HG03565 (cell line): Measurements from ENCODE around the gene NAV2.
A peak's percentile ranks its signal among the peaks of the same experiment; 100 is the strongest.

Experiments used
- ATAC-seq: cut with Tn5 transposase; IDR thresholded peaks from one replicate; pipeline ENCODE4 v1.9.1; 2021; ENCODE audit warnings: mild to moderate bottlenecking, moderate library complexity; ENCODE audit not compliant: unreplicated experiment

NAV2 gene

DNA sequence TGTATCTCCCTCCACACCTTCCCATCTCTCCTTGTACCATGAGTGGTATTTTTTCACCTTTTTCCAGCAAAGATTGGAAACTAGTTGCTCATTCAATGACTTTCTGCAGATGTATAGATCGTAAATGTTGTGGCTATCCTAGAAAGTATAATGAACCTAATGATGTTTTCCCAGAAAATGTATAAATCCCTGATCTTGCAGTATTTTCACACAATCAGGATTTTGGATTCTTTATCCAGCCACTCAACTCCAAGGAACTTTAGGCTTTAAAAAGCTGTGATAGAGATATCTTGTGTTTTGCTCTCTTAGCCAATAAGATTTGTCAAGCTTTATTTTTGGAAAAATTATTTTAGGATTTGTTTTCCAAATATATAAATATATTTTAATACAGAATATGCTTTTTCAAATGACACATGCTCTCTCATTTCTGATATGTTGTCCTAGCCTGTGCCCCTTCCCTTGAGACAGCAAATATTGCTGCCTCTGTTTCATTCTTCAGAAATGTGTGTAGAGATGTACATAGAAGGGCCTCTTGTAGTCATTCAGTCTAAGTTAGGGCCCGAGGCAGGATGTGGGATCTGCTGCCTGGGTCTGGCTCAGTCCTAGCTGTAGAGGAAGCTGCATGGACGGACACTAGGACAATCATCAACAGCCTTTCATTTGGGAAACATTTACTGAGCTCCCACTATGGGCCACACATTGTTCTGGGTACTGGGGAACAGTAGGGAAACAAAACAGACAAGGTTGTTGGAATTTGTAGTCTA, 62.4 kb downstream of the NAV2 start:
- ATAC-seq: no peak

DNA sequence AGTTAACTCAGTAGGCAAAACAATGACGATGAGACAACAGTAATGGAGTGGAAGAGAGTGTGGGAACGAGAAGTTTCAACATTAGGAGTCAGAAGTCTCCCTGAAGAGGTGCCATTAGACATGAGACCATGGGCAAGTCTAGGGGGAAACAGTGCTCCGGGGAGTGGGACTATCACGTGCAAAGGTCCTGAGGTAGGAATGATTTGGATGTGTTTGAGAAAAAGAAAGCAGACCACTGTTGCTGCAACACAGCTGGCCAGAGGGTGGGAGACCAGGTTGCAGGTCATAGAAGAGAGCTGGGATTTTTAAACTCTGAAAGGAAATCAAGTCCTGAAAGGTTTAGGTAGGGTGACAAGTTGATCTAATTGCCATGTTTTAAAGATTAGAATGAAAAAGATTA, 63.0 kb downstream of the NAV2 start:
- no peak for ATAC-seq

DNA sequence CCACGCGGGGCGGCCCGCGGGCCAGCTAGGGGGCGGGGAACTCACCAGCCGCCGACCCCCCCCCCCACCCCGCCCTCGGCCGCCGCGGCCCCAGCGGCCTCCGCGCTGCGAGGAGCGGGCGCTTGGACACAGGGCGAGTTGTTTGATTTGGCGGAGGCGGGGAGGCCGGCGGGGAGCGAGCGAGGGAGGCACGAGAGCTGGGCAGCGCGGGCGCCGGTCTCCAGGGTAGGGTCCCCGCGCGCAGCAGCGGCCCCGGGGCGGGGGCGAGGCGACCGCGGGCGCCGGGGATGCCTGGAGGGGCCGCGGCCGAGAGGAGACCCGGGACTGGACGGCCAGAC, 64.4 kb downstream of the NAV2 start:
- no peak for ATAC-seq

DNA sequence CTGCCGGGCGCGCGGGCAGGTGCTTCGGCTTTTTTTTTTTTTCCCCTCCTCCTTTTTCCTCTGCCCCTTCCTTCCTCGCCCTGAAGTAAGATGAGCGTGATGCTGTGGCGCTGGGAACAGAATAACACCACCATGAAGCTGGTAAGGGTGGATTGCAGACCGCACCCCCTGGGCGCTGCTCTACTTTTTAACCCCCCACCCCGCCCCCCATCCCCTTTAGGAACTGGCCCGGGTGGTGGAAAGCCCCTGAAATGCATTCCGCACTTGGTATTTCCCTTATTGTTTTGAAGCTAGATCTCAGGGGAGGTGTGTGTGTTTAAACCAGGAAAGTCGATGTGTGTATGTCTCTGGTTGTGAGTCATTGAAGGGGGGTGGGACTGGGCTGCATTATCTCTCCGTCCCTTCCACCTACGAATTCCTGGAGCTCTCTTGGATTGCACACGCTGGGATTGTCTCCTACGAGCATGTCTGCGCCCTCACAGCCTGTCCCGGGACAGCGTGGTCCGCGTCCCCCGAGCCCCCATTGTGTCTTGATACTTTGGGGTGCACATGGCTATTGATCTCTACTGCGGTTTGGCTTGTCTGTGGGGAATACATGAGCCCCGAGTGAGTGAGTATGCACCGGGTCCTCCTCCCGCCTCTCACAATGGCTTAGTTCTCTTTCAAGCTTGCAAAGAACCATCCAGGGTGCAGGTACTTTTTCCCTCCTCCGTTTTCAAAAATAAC, 64.9 kb downstream of the NAV2 start:
- ATAC-seq: peak; percentile 57

DNA sequence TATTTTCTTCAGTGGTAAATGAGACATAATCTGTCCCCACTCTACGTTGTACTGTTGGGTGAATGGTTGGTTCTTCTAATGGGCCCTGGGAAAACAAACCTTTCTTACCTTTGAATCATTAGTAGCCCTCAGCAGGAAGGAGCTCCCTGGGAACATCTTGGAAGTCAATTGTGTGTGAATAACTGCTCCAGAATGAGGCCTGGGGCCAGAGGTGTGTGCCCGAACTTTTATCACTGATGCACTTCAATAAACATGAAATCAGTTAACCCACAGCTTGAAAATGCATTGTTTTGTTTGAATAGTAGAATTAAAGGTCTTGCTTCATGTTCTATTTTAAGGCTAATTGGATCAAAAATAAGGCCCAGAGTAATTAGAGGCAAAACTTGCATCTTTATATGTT, 67.1 kb downstream of the NAV2 start:
- no peak for ATAC-seq

DNA sequence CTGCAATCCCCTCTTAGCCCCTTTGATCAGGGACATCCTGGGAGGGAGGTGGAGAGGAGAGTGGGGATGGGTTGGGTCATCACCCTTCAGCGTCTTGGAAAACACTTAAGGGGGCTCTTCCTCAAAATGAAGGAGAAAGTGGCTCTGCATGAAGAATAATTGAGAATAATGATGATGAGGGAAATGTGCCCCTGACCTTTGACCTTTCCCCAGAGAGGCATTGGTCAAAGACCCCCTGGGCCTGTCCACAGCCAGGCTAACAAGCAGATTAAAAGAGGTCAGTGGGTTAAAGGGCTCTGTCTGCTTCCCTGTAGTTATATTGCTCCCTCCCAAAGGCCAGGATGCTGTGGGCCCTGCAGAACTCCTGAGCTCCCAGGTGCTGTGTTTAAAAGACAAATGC, 68.7 kb downstream of the NAV2 start:
- ATAC-seq: no peak

DNA sequence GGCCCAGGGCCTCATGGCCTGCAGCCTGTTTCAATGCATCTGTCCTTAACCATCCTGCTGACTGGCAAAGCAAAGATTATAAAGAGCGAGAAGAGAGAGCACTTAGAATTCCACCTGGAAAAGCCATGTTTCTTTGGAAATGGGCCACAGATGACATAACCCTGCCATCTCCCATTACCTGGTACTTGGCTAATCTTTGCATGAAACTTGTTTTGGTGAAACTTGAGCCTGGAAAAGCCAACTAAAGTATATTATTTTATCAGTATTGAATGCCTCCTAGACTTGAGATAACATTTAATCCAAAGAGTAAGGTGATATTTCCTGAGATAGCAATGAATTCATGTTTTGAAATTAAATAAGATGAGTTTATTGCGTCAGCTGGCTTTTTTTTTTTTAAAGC, 72.6 kb downstream of the NAV2 start:
- no peak for ATAC-seq

DNA sequence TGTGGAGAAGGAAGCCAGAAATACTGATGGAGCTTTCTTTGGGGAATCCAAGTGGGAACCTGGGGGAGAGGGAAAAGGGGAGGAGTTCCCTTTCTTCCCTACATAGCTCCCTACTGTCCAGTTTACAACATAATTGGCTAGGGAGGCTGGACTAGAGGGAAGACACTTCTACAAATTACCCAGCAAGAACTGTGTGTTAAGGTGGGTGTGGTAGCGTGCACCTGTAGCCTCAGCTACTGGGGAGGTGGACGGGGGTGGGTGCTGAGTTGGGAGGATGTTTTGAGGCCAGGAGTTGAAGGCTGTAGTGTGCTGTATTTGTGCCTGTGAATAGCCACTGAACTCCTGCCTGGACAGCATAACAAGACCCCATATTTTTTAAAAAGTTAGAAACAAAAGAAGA, 74.0 kb downstream of the NAV2 start:
- ATAC-seq: no peak

DNA sequence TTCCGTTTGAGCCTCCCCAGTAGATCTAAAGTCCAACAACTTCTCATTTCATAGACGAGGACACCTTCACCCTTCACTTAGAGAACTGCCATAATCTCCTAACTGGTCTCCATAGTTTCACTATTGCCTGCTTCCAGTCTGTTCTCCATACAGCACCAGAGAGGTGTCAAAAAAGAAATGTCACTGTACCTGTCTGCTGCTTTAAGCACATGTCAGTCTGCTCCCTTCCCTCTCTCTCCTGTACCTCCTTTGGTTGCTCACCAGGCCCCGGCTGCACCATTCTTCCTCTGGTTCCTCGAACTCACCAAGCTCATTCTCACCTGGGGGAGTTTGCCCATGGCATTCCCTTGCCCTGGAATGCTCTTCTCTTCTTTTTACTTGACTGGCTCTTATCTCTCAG, 75.8 kb downstream of the NAV2 start:
- ATAC-seq: no peak

DNA sequence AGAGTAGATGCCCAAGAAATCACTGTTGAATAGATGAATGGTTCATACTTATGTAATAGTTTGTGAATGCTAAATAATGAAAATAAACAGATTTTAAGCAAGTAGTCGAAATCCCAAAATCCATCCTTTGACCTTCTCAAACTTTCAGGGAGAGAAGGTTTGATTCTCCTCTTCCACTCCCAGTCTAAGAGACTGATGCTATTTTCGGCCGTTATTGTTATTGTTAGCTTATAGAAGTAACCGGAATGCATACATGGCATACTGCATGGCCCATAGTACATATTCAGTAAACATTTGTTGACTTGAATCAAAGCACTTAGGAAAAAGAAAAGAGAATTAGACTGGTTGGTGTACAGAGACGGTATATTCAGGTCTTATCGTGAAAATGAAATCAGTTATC, 76.6 kb downstream of the NAV2 start:
- ATAC-seq: no peak

DNA sequence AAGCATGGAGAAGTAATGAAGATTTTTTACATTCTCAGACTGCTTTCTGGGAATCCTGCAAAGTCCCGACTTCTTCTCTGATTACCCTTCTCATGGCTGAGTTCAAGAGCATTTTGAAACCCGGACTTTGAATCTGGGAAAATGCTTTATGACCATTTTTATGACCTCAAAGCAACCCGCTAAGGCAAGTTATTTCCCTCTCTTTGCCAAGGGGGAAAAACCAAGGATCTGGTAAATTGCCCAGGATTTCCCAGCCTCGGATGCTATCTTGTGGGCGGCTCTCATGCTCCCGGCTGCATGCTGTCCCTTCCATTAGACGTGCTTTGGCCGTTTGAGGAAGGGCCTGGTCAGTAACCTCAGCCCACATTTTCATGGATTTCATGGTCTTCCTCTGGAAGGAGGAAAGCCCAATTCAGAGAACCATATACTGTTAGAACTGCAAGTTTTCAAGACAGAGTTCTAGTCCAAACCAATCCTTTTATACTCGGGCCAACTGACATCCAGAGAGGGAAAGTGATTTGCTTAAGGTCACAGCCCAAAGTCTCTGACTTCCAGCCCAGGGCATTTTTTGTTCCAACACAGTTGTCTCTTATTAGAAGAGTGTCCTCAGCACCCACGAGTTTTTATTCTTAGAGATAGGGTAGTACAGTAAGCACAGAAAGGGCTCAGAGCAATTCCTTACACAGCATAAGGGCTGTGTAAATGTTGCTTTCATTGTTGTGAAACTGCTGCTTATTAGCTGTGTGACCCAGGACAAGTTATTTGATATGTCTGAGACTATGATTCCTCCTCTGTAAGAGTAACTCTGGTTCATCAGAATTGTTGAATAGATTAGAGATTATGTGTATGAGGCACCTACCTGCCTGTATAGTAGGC, 77.4 kb downstream of the NAV2 start:
- ATAC-seq: no peak

DNA sequence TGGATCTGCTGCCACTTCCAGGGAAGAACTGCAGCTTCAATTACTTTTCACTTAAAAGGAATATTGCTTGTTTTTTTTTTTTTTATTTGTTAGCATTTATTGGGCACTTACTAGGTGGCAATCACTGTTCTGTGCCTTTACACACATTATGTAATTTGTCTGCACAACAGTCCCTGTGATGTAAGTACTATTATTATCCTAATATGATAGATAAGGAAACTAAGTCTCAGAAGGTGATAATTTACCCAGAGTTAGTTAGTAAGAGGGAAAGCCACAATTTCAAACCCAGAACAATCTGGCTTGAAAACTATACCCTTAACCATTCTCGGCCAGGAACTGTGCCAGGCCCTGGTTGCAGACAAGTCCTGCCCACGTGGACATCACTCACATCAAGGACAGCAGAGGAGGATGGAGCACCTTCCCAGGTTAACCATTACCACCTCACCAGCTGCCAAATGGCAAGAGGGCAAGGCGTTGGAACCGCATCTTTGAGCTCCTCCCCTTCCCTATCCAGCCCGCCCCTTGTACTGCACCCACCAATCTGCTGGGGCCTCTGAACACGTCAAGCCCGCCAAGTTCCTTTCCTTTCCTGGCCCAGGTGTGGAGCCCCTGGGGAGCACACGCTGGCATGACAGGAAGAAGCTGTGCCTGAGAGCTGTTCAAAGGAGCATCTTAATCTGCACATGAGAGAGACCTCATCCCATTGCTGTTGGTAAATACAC, 78.4 kb downstream of the NAV2 start:
- ATAC-seq: no peak

DNA sequence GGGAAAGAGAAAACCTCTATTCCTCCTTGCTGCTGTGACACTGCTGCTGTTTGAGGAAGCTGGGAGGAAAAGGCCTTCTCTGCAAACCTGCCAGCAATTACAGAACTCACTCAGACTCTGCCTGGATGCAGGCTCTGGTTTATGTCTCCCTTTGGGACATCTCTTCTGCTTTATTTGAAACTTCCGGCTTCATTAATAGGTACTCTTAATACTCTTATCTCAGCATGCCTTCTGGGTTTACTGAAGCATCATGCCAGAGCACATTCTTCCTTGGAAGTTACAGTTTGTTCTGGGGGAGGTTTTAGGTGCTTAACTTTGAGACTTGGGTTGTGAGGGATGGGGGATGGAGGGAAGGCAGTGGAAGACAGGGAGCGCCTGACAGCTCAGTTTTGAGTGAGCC, 79.9 kb downstream of the NAV2 start:
- ATAC-seq: no peak

DNA sequence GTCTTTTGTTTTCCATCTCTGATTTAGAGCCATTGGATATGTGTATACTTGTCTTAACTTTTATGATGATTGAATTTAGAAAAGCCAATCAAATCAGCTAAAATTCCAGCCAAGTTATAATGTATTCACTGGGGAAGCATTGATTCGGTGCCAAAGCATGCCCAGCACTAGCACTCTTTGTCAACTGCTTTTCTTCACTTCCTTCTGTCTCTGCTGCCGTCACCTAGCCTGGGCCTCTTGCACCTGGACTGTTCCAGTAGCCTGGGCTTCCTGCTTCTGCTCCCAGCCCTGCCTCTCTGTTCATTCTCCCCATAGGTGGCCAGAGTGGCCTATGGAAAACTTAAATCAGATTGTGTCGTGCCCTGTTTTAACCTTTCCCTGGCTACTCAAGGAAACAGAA, 80.7 kb downstream of the NAV2 start:
- no peak for ATAC-seq

DNA sequence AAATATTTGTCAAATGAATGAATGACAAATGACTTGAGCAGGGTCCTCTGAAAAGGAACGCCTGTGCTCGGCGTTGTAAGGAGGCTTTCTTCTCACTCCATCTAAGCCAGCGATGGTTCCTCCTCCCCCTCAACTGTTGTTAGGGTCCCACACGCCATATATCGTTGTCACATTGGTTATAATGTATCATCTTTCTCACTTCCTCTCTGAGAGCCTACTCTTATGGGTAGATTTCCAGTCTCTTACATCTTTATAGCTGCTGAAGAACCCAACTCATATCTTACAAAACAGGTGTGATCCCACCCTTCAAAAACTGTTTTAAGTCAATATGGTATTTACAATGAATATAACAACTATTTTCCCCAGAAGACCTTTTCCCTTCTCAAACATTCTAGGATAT, 81.5 kb downstream of the NAV2 start:
- no peak for ATAC-seq

DNA sequence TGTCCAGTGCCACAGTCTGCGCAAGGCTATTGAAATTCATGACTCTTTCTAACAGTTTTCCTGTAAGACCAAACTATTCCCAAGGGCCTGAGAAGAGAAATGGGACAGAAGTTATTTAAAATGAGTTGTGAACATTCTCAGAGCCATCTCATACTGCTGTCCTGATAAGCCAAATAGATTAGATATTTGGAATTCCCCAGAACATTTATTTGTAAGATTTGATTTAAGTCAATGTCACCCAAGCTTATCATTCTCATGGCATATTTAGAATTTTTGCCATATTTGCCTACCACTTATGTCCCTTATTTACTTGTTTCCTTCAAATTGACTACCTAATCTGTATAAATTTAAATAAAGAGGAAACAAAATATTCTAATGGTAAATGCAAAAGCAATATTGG, 82.4 kb downstream of the NAV2 start:
- ATAC-seq: no peak

DNA sequence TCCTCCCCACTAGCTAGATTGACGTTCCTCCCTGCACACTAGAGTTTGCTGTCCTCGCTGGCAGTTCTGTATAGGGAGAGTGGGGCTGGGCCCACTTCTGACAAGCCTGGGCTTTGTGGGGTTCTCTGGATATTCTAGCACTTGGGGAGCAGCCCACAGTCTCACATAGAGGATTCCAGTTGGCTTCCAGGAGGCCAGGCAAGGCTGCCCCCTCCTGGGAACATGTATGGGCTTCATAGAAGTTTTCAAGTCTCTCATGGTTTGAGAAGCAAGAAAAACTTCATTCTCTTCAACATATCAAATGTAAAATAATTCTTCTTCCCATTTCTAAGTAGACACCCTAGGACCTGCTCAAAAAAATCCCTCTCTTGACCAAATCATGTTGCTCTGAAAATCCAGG, 87.5 kb downstream of the NAV2 start:
- ATAC-seq: no peak

DNA sequence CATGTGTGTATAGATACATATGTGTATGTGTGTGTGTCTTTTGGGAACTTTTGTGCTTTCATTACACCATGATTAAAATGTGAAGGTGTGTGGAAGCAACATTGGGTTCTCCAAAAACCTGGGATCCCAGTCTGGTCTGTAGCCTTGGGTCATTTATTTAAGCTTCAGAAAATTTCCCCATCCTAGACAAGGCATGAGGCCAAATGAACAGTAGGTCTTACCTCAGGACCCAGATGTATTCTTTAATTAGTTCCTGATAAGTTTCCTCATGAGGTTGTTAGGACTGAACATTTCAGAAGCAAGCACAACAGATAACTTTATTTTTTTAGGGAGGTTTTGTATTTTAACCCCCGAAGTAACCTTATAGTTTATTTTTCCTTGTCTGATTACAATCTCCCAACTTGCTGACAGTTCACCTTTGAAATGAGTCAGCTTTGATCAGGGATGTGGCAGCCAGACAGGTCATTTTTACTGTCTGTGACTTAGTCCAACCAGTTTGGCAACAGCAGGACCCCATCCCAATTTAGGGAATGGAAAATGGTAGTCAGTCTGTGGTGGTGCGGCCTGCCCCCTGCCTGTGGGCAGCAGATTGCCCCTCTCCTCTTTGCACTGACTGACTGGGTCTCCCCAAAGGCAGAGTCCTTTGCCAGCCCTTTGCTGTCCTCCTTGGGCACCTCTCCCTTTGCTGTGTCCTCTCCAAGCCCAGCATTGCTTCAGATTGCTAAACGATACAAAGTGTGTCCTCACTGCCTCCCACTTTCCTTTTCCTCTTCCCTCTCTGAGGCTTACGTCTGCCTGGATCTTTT, 88.3 kb downstream of the NAV2 start:
- ATAC-seq: no peak

DNA sequence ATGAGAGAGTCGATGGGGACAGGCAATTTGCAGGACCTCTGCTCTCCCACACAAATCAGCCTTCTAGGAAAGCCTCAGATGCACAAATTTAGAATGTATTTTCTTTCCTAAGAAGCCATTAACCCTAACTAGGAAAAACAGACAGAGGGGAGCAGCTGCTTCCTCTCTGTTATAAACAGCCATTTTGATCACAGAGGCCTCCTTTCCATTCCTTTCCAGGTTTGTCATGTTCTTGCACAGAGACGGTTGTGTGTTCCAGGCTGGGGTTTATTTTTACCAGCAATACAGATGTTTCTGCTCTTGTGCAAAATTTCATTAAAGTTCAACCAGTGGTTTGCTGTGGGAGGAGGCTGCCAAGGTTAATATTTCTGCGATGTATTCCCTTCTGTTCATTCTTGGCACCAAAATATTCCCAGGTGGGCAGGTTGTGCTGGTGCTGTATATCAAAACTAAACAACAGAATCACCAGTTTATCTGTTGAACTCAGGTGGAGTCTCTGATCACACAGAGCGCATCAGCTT, 90.2 kb downstream of the NAV2 start:
- no peak for ATAC-seq

DNA sequence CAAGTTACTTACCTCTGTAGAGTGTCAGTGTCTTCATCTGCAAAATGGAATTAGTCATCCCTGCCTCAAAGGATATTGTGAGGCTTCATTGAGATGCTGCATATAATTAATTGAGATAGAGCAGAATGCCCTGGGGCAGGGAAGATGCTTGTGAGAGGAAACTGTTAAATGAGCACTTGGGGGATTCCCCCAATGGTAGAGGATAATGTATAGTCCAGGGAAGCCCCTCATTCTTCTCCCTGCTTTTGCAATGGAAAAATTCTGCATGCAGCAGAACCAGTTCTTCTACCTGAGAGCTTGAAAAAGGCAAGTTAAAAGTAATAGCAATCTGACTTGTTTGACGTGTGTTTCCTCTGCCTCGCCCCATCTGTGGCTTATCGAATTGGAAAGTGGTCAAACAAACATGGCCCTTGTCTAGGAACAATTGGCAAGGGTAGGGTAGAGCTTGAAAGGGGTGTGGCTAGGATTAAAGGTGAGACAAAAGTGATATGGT, 90.9 kb downstream of the NAV2 start:
- no peak for ATAC-seq
